ENCODE results near the gene NOS3. TPM values are rescaled to one million over a fixed set of nuclear protein-coding genes. Genes with fewer than 3 reads are reported as not detected.

NOS3 gene
- polyA plus RNA-seq, 3 donors = 0.26 to 0.72 (median 0.39) TPM

GRCh38 chr7:150968056-150968733 is 22.6 kb upstream of the NOS3 start:
- no peak overlapping the region for H3K4me3 Mint-ChIP-seq
- DNase-seq = no peak
- no peak overlapping the region for H2AFZ ChIP-seq (ENCODE audit: insufficient read depth, low read depth, low read length, poor library complexity, severe bottlenecking)
- H3K36me3 Mint-ChIP-seq = no peaks in the 10 kb centered on the region
- H3K4me3 ChIP-seq (replicated peaks in 1 of 3; ENCODE audit: low read depth in 2 of 3, low read length in 3 of 3) = no peak overlapping the region
- H3K9me3 ChIP-seq (replicated peaks in 1 of 2; ENCODE audit: control insufficient read depth in 1 of 2, insufficient read depth in 1 of 2, low read length in 2 of 2) = no peaks in the 10 kb centered on the region
- peaks cover 25 to 65% (median 28%) of the 10 kb centered on the region in 3 donors for H3K27me3 Mint-ChIP-seq (ENCODE audit: low read depth in 3 of 3)
- no peak overlapping the region for H3K27ac ChIP-seq (ENCODE audit: low read depth in 1 of 2, low read length in 2 of 2)
- no peaks in the 10 kb centered on the region for H3K4me1 Mint-ChIP-seq
- peaks cover 0 to 18% of the 10 kb centered on the region in 2 donors for H3K27me3 ChIP-seq (ENCODE audit: control insufficient read depth in 2 of 2, insufficient read depth in 2 of 2, low read length in 2 of 2)
- H3K27ac Mint-ChIP-seq = no peak overlapping the region
- no peak for TF ChIP-seq CTCF (IDR thresholded peaks at IDR 0.05)
- H3K4me1 ChIP-seq (ENCODE audit: control insufficient read depth in 1 of 2, insufficient read depth in 2 of 2, low read length in 2 of 2) = no peaks in the 10 kb centered on the region
- no peaks in the 10 kb centered on the region for H3K9me3 Mint-ChIP-seq
- 71% methylated on average over 4 of the region's 15 CpGs for WGBS (ENCODE audit: insufficient coverage)
- intact Hi-C loops (cut with micrococcal nuclease) = no loop called here
- no peaks in the 10 kb centered on the region for H3K79me2 ChIP-seq (ENCODE audit: insufficient read depth, low read length)
- H4K20me1 ChIP-seq (ENCODE audit: insufficient read depth, low read length) = no peaks in the 10 kb centered on the region
- no peak overlapping the region for H3K4me2 ChIP-seq (replicated peaks; ENCODE audit: extremely low read depth, low read length, poor library complexity, severe bottlenecking)
- no peaks in the 10 kb centered on the region for H3K36me3 ChIP-seq (replicated peaks in 1 of 2; ENCODE audit: control insufficient read depth in 1 of 2, insufficient read depth in 2 of 2, low read length in 2 of 2)
- H3K9ac ChIP-seq (ENCODE audit: insufficient read depth, low read length, poor library complexity, severe bottlenecking) = no peak overlapping the region

GRCh38 chr7:150968734-150969372 is 22.0 kb upstream of the NOS3 start:
- whole genome bisulfite sequencing (ENCODE audit: insufficient coverage) = 72% methylated on average over 14 of the region's 16 CpGs
- H3K4me3 ChIP-seq (replicated peaks in 1 of 3; ENCODE audit: low read depth in 2 of 3, low read length in 3 of 3) = no peak overlapping the region
- no peak for DNase-seq
- no peak overlapping the region for H3K27ac ChIP-seq (ENCODE audit: low read depth in 1 of 2, low read length in 2 of 2)
- H4K20me1 ChIP-seq (ENCODE audit: insufficient read depth, low read length) = no peaks in the 10 kb centered on the region
- no peak overlapping the region for H3K4me2 ChIP-seq (replicated peaks; ENCODE audit: extremely low read depth, low read length, poor library complexity, severe bottlenecking)
- Mint-ChIP-seq H3K4me3 (no peak overlapping the region), H3K27ac (no peak overlapping the region), H3K4me1 (no peaks in the 10 kb centered on the region), H3K36me3 (no peaks in the 10 kb centered on the region), H3K9me3 (no peaks in the 10 kb centered on the region), H3K27me3 (ENCODE audit: low read depth in 3 of 3) (peaks cover 30 to 71% (median 34%) of the 10 kb centered on the region in 3 donors)
- no peaks in the 10 kb centered on the region for H3K9me3 ChIP-seq (replicated peaks in 1 of 2; ENCODE audit: control insufficient read depth in 1 of 2, insufficient read depth in 1 of 2, low read length in 2 of 2)
- no peaks in the 10 kb centered on the region for H3K79me2 ChIP-seq (ENCODE audit: insufficient read depth, low read length)
- H3K27me3 ChIP-seq (ENCODE audit: control insufficient read depth in 2 of 2, insufficient read depth in 2 of 2, low read length in 2 of 2) = peaks cover under 1 to 24% of the 10 kb centered on the region in 2 donors
- H3K36me3 ChIP-seq (replicated peaks in 1 of 2; ENCODE audit: control insufficient read depth in 1 of 2, insufficient read depth in 2 of 2, low read length in 2 of 2) = no peaks in the 10 kb centered on the region
- no peaks in the 10 kb centered on the region for H3K4me1 ChIP-seq (ENCODE audit: control insufficient read depth in 1 of 2, insufficient read depth in 2 of 2, low read length in 2 of 2)
- H2AFZ ChIP-seq (ENCODE audit: insufficient read depth, low read depth, low read length, poor library complexity, severe bottlenecking) = no peak overlapping the region
- no peak for TF ChIP-seq CTCF (IDR thresholded peaks at IDR 0.05)
- intact Hi-C loops (cut with micrococcal nuclease) = no loop called here
- no peak overlapping the region for H3K9ac ChIP-seq (ENCODE audit: insufficient read depth, low read length, poor library complexity, severe bottlenecking)

Measured in CD14-positive monocyte (primary cell).